GM19239 (cell line): ENCODE results near the gene TRIP12.
A peak's percentile ranks its signal among the peaks of the same experiment; 100 is the strongest.
"Not testable (repeated sequence)": the region's sequence is repeated elsewhere in the genome, so short reads cannot be mapped to it uniquely, and the experiment has no call there.

Source experiments
- DNase-seq: peaks from one replicate; pipeline ENCODE4 v3.0.0; 2011; ENCODE audit warnings: low spot score; ENCODE audit not compliant: insufficient read length
- FAIRE-seq: peaks from 2 replicates; lab custom pipeline; 2011; peaks lifted over from hg19 to GRCh38; lab: Jason Lieb, UNC

Gene TRIP12

DNA sequence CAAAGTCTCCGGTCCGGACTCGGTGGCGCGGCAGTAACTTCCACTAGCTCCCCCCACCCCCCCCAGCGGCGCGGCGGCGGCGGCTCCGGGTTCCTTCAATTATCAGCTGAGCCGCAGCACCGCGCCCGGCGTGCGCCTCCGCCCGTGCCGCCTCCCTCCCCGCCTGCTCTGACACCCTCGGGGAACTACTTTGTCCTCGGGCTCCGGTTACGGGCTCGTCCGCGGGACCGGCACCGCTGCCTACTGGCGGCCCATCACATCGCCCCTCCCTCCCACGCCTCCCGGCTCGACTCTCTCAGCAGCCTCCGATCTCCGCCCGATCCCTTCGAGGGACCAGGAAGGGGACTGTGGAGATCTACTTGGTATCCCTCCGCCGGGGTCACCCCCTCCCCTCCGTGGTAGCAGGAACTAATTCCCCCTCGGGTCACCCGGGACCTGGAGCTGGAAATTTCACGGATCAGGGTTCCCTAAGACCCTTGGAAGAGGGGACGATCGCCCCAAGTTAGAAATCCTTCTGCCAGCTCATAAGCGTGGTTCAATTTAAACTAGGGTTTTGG lies at the start of gene TRIP12:
TSS of gene TRIP12 (minus strand) at position 118 of the 557 bp plus-strand sequence. CDS start 41,930 bp downstream, outside the sequence.
- DNase-seq (peak; percentile 75), FAIRE-seq (no peak)

DNA sequence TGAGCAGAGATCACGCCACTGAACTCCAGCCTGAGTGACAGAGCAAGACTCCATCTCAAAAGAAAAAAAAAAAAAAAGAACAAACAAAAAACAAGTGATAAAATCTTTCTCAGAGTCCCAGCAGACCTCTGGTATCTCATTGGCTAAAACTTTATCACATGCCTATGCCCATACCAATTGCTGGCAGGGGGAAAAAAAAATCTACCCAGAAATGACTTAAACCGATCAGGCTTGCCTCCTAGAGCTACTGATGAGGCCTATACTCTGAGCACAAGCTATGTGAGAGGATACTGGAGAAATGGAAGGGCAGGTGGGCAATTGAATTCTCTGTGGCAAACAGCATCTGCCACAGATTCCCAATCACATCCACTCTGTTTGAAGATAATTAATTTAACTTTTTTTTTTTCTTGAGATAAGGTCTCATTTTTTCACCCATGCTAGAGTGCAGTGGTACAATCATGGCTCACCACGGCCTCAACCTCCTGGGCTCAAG lies 49.5 kb upstream of the TRIP12 start:
- no peak for FAIRE-seq
- no peak for DNase-seq

DNA sequence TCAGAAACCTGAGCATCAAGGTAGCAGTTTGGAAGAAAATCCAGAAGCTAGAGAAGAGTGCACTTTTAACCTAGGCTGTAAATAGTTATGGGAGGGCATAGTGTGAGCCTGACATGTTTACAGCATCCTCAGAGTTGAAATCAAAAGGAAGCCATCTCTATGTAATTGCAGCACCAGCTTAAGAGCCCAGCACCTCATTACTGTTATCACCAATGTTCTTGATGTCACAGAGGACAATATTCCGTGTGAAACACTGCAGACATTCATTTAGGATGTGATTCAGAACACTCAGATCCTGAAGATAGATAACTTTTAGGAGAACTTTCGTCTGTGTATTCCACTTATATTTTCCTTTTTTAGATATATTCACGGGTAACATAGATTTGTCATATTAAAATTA lies 48.6 kb upstream of the TRIP12 start:
- FAIRE-seq (no peak), DNase-seq (no peak)

DNA sequence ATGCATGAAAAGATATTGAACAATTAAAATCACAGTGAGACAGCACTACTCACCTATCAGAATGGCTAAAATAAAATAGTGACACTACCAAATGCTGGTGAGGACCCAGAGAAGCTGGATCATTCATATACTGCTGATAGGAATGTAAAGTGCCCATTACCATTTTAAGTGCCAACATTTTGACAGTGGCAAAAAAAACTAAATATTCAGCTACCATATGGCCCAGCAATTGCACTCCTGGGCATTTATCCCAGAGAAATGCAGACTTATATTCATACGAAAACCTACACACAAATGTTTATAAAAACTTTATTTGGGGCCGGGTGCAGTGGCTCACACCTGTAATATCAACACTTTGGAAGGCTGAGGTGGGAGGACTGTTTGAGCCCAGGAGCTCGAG lies 48.1 kb upstream of the TRIP12 start:
- FAIRE-seq, result no peak

DNA sequence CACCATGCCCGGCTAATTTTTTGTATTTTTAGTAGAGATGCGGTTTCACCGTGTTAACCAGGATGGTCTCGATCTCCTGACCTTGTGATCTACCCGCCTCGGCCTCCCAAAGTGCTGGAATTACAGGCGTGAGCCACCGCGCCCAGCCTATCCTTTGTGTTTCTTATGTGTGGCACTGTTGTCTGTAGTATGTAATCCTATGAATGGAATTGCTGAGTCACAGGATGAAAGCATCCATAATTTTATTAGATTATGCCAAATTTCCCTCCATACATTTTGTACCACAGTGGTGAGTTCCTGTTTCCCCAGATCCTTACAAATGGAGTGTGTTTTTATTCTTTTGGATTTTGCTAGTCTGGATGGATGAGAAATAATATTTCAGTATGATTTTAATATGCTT lies 41.8 kb upstream of the TRIP12 start:
- not testable (repeated sequence) for FAIRE-seq, DNase-seq

More for the DNA sequence above, 48.1 kb upstream of the TRIP12 start:
- DNase-seq, result no peak

DNA sequence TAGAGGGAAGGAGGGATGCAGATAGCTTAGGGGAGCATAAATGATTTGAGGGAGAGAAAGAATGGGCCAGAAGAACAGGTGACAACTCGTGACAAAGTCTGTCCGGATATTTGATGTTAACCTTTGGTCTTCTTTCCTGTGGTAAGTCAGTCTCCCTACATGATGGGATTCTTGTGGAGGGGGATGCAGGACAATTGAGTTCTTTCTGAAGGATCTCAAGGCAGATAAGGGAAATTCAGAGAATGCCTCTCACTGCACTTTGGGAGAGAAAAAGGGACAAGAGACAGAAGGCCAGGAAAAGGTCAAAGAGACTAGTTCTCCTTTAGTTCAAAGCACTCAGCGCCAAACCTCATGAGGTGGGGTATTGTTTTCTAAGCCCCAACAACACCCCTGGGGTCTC lies 34.7 kb upstream of the TRIP12 start:
- FAIRE-seq (no peak), DNase-seq (no peak)

DNA sequence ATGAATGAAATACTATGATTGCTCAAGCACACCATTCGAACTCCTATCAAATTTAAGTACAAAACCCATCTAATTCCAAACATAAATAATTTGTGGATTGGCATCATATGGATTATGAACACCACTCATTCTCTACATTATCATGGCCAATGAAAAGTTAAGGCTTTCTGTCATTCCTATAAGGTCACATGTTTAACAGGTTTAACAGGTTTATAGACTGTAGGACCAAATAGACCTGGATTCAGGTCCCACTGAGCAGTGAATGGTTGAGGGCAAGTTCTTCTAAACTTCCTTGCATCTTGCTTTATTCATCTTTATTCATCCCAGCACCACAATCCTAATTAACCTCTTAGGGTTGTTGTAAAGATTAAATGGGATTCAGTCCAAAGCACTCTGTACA lies 33.9 kb upstream of the TRIP12 start:
- DNase-seq, result no peak
- no peak for FAIRE-seq

DNA sequence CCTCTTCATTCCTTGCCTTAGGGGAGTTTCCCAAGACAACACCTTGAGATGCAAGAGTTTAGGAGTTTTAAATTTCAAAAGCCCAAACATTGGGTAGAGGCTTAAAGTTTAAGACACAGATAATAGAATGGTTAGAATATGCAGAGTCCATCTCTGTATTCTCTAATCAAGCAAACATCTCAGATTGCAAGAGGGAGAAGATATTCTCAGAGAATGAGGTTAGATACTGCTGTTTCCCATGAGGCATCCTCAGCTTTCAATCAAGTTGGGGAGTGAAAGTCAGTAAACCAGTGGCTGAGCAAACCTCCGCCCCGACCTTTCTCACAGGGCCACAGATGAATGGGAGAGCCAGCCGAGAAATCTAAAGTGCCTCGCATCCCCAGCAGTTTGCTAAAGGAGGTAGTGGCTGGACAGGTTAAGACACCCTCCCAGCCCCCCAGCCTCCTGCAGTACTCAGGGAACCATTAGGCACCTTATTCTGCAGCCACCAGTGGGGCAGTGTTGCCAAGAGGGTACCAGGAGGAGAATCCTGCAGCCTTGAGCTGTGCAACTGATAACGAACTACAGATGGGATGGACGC lies 30.5 kb upstream of the TRIP12 start:
- no peak for FAIRE-seq
- DNase-seq, result no peak

DNA sequence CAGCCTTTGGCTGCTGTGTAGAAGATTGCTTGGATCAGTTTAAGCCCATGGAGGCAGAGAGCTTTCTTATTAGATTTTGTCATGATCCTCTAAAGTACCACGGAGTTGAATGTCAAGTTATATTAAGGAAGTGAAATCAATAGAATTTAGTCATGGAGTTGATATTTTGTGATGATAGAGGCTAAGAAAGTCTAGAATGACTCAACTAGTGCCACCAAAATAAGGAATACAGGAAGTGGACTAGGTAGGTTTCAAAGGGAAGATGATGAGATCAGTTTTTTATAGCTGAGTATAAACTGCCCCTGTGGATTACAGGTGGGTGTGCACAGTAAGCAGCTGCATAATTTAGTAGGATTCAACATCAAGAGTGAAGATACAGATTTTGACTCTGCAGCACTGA lies 25.7 kb upstream of the TRIP12 start:
- DNase-seq (no peak), FAIRE-seq (no peak)

DNA sequence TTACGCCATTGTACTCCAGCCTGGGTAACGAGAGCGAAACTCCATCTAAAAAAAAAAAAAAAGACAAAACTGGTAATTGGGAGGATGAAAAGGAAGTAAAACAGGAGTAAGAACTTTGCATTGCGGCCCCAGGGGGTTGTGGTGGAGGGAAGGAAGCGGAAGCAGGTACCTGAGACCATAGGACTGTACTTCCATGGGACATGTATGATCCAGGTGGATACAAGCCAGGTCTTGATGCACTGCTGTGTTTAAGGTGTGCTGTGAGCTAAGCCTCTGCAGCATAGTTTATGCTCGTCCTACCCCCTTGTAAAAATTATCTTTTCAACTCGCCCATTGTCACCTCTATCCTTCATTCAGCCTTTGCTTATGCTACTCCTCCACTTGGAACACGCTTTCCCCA lies 24.2 kb upstream of the TRIP12 start:
- FAIRE-seq, result no peak
- no peak for DNase-seq

DNA sequence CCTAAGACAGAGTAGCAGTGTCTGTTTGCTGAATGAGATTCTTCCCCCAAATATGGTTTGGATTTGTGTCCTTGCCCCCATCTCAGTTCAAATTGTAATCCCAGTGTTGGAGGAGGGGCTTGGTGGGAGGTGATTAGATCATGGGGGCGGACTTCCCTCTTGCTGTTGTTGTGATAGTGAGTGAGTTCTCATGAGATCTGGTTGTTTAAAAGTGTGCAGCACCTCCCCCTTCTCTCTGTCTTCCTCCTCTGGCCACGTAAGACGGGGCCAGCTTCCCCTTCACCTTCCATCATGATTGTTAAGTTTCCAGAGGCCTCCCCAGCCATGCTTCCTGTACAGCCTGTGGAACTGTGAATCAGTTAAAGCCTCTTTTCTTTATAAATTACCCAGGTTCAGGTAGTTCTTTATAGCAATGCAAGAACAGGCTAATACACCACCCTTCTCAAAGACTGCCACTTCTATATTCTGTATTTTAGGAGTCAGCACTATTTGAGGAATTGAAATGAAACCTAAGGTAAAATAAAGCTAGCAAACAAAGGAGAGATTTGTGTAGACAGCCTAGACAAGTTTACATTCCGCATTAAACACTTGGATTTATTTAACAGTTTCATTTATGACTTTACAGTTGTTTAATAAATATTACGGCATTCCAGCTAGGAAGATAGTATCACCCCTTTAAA lies 22.1 kb upstream of the TRIP12 start:
- DNase-seq (no peak), FAIRE-seq (no peak)

DNA sequence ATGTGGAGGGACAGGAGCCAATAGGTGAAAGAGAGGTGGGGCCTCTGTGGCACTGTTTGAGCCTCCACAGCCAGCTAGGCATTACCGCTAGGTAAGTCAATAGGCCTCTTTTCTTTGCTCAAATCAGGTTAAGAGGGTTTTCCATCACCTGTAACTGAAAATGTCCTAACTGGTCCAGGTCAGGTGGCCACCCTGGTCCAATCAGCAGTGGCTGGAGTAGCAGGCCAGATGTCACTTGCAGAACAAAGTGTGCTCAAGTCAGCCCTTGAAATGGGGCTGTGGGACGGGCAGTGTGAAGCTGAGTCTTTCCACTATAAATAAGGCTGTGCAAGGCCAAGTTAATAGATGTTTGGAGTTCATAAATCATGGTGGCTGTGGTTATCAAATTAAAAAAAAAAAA lies 21.4 kb upstream of the TRIP12 start:
- FAIRE-seq, result no peak
- no peak for DNase-seq

DNA sequence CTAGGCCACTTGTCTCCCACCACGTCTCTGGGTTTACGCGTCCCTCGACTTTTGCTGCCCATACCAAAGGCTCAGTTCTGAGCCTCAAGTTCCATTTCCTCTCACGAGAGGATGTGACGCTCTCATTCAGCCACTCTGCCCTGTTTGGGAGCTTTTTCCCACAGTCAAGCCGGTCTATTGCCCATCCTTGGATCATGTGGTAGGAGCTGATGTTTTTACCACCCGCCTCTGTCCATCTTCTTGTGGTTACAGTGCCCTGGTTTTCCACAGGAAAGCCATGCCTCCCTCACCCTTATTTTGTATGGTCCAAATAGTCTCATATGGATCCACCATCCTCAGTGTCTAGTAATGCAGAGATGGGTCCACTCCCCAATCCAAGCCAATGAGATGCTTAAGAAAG lies 20.9 kb upstream of the TRIP12 start:
- DNase-seq (no peak), FAIRE-seq (no peak)

DNA sequence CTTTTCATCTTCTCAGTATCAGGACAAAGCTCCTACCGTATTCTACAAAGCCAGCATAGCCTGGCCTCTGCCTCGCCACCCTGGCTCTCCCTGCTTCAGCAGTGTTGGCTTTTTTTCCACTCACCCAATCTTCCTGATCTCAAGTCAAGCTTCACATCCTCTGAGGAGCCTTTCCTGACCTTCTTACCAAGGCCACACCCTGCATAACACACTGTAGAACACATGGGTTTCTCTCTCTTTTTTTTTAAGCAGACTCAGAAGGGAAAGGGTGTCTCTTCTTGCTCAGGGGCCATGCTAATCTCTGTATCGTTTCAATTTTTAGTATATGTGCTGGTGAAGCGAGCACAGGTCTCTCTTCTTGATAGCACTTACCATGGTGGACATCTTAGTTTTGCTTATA lies 15.7 kb upstream of the TRIP12 start:
- no peak for DNase-seq
- FAIRE-seq, result no peak

DNA sequence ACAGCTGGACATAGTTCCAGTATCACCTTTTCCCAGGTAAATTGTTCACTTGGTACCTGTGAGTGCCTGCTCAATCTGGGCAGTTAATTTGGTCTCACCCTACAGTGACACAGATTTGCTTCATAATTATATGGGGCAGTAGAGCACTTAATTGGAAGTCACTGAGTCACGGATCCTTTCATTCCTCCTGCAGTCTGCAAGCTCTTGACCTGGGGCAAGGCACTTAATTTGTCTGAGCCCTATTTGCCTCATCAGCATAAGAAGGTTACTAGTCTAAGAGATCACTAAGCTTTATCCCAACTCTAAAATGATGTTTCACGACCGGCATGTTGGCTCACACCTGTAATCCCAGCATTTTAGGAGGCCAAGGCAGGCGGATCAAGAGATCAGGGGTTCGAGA lies 9.4 kb upstream of the TRIP12 start:
- FAIRE-seq, result no peak
- no peak for DNase-seq

DNA sequence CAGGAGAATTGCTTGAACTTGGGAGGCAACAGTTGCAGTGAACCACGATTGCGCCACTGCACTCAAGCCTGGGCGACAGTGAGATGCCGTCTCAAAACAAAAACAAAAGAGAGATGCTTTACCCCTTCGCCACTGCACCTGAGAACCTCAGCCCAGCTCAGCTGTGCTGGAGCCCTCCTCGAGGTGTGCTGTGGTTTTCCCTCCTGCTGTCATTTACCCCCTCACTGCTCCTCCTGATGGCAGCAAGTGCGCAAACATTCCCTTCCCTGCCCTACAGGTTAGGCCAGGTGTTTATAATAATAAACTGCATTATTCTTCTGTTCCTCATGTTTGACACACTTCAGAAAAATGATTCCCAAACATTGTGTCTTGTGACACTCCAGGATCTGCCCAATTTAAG lies 8.8 kb upstream of the TRIP12 start:
- no peak for DNase-seq

DNA sequence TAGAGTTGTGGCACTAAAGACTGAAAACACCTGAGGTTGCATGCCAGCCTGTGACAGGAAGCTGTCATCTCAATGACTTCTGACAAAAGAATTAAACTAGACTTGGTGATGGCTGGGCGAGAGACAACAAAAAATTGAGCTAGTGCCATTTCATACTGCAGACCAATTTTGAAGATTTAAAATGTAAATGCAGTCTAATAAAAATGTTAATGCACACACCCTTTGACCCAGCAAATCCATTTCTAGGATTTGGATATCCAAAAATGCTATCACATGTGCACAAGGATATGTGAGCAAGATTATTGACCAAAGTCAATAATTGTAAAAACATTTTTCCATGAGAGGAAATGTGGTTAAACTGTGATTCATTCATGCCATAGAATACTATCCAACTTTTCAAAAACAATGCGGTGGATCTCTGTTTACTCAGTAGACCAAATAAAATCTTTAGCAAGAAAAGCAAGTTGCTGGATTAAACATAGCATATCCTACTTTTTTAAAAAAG lies 6.1 kb upstream of the TRIP12 start:
- no peak for FAIRE-seq
- no peak for DNase-seq

More for the DNA sequence above, 8.8 kb upstream of the TRIP12 start:
- no peak for FAIRE-seq

DNA sequence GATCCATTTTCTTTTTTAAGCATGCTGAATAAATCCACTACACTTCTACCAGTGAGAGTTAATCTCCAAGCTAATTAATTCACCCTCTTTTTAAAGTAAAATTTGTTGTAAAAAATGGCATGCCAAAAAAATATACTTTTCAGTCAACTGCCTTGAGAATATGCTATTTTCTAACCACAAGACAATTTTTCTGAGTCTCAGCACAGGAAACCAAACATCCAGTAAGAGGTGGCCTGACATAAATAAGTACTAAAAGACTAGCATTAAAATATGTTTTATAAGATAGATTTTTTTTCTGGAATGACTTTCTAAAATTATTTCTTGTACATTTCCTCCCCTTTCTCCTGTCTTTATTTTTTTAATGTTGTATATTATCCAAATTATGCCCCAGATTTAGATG lies 3.4 kb upstream of the TRIP12 start:
- DNase-seq (no peak), FAIRE-seq (no peak)

DNA sequence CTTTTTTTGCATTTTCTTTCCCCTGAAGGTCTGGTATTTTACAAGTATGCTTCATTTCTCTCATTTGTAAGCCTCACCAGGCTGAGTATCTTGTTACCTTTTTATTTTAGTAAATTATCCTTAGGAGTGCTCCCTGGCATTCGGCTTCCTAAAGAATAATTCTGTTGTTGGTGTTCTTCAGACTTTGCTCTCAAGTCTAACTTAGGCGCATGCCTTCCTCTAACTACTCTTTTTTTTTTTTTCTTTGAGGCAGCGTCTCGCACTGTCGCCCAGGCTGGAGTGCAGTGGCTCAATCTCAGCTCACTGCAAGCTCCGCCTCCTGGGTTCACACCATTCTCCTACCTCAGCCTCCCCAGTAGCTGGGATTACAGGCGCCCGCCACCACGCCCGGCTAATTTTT lies 2.7 kb upstream of the TRIP12 start:
- not testable (repeated sequence) for FAIRE-seq

DNA sequence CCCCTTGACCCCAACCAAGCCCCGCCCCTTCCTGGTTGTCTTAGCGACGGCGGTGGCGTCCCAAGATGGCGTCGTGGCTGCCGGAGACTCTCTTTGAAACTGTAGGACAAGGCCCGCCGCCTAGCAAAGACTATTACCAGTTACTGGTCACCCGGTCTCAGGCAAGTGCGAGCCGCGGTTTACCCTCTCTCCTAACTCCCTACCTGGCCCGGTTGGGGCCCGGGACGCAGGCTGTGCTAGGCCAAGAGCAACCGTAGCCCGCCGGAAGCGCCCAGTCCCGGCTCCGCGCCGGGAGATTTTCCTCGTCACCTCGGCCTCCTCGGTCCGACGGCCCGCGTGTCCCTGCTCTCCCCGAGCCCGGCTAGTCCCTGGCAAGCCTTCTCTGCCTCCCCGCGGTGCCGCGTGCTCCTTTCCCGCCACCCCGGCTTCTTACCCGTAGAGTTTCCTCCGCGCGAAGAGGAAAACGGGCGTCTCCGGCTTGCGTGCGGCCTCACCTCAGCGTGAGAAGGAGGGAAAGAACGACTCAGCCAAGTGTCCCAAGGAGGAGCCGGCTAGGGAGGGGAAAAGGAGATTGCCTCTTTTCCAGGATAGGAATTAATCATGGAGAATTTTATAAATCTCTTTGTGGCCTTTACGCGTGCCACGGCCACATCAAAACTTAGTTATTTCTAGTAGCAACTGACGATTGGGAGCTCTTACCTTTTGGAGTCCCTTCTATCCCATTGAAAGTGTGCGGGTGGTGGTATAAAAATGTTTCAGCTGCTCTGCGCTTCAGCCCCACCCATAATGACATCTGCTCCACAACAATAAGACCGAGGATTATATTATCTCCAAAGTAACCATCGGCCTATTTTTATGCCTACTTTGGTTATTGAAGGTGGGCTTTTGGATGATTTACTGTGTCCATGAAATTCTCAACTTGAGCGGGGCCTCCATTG lies 909 bp upstream of the TRIP12 start, which contains the start of gene FBXO36:
TSS of gene FBXO36 (plus strand) at position 55 of the 938 bp plus-strand sequence. CDS start at position 66, 11 bp downstream.
- FAIRE-seq, result peak; percentile 92
- peak; percentile 60 for DNase-seq

More for the DNA sequence above, 2.7 kb upstream of the TRIP12 start:
- DNase-seq, result not testable (repeated sequence)
